Measurements from ENCODE around the gene SYT2.

The SYT2 gene

DNA sequence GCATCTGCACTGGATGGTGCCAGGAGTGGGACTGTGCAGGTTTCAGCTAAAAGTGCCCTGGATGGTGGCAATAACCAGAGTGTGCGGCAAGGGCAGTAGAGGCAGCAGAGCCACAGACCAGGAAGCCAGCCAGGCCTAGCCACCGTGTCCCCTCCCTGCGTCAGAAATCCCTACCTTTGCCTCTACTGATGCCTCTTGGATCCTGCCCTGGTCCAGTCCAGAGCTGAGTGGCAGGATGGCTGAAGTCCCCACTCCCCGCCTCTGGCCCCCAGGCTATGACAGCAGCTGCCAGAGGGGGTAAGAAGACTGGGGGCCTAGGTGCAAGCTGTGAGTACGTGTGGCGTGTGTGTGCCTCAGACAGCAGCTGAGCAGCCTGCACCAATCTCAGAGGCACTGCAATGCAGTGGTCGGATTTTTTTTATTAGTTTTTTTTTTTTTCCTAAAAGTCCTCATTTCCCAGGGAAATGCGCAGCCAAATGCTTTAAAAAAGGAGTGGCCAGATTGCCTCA is 51.9 kb downstream of the SYT2 start:
- Histone ChIP-seq H3K27ac (ENCODE audit: low read depth, low read length) (no peak overlapping the region), H3K4me3 (ENCODE audit: low read depth, low read length) (no peak overlapping the region), H3K4me1 (ENCODE audit: control insufficient read depth, insufficient read depth, low read length) (no peaks in the 10 kb centered on the region), H3K9ac (ENCODE audit: low read length) (no peak overlapping the region), H3K27me3 (ENCODE audit: control insufficient read depth, insufficient read depth, low read length) (peaks cover 18% of the 10 kb centered on the region; the same call in 1 of the 2 replicates), H3K36me3 (ENCODE audit: control insufficient read depth, insufficient read depth, low read length) (no peaks in the 10 kb centered on the region), H3K9me3 (ENCODE audit: control insufficient read depth, insufficient read depth, low read depth, low read length) (no peaks in the 10 kb centered on the region)

DNA sequence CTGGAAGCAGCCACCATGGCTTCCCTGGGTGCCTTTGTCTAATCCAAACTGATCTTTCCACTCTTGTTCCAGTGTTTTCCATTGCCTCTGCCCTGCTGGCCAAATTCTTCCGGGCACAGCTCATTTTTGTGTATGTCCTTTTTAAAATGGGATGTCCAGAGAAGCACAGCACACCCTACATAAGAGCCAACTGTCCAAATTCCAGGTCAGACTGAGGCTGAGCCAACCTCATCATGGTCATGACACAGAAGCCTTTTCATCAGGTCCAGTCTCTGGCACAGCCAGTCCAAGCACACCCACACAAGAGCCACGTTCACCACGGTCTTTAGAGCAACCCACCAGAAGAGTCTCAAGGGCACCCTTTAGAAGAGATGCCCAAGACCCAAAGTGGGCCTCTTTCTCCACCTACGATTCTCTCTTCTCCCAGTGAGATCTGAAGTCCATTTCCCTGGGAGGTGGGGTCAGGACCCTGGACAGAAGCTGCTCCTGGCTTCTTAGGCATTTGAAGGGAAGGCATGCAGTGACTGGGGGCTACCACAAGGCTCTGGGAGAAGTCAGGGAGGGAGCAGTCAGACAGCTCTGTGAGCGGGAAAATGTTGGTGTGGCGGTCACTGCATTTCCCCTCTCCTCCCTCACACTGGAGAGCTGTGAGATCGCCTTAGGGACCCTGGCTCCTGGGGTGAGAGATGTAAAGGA is 53.2 kb downstream of the SYT2 start:
- no peak overlapping the region for H3K9ac ChIP-seq (ENCODE audit: low read length)
- H3K27me3 ChIP-seq (ENCODE audit: control insufficient read depth, insufficient read depth, low read length), result peaks cover 14% of the 10 kb centered on the region; the same call in 1 of the 2 replicates
- H3K4me3 ChIP-seq (ENCODE audit: low read depth, low read length), result no peak overlapping the region
- H3K36me3 ChIP-seq (ENCODE audit: control insufficient read depth, insufficient read depth, low read length), result no peaks in the 10 kb centered on the region
- no peaks in the 10 kb centered on the region for H3K4me1 ChIP-seq (ENCODE audit: control insufficient read depth, insufficient read depth, low read length)
- no peaks in the 10 kb centered on the region for H3K9me3 ChIP-seq (ENCODE audit: control insufficient read depth, insufficient read depth, low read depth, low read length)
- H3K27ac ChIP-seq (ENCODE audit: low read depth, low read length), result no peak overlapping the region

DNA sequence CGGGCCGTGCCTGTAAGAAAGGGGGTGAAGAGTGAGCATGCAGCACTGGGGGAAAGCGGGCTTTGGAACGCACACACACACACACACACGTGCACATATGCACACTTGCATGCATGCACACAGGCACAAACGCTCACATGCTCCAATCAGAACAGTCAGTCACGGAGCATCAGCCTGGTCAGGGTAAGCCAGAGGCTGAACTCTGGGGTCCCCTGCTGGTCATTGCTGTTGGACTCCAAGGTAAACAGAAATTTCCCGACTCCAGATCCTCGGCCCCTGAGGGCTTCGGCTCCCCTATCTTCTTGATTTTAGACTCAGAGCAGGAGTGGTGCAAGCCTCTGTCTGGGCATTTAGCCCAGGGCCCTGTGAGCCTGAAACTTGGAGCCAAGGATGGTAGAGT is 54.2 kb downstream of the SYT2 start:
- Histone ChIP-seq H3K27ac (ENCODE audit: low read depth, low read length) (no peak overlapping the region), H3K9me3 (ENCODE audit: control insufficient read depth, insufficient read depth, low read depth, low read length) (no peaks in the 10 kb centered on the region), H3K4me3 (ENCODE audit: low read depth, low read length) (no peak overlapping the region), H3K27me3 (ENCODE audit: control insufficient read depth, insufficient read depth, low read length) (peaks cover 22% of the 10 kb centered on the region; the same call in 1 of the 2 replicates), H3K36me3 (ENCODE audit: control insufficient read depth, insufficient read depth, low read length) (no peaks in the 10 kb centered on the region), H3K9ac (ENCODE audit: low read length) (no peak overlapping the region), H3K4me1 (ENCODE audit: control insufficient read depth, insufficient read depth, low read length) (no peaks in the 10 kb centered on the region)

DNA sequence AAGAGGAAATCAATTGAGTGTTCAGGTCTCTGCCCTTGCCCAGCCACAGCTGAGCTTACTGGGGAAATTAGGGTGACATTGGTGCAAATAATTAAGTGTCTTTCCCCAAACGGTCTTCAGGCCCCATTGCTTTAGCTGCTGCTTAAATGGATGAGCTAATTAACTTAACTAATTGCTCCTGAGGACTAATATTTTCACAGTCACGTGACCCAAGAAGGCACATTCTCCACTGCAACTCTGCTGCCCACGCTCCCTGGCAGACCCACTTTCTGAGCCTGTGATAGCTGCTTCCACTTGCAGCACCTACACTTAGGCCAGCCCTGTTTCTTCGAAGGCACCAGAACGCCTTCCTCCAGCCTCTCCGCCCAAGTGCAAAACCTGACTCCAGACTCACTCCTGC is 56.2 kb downstream of the SYT2 start:
- H3K4me1 ChIP-seq (ENCODE audit: control insufficient read depth, insufficient read depth, low read length), result no peaks in the 10 kb centered on the region
- H3K4me3 ChIP-seq (ENCODE audit: low read depth, low read length), result no peak overlapping the region
- H3K27me3 ChIP-seq (ENCODE audit: control insufficient read depth, insufficient read depth, low read length), result peaks cover 29% of the 10 kb centered on the region; the same call in 1 of the 2 replicates
- H3K9ac ChIP-seq (ENCODE audit: low read length), result no peak overlapping the region
- no peaks in the 10 kb centered on the region for H3K9me3 ChIP-seq (ENCODE audit: control insufficient read depth, insufficient read depth, low read depth, low read length)
- H3K36me3 ChIP-seq (ENCODE audit: control insufficient read depth, insufficient read depth, low read length), result no peaks in the 10 kb centered on the region
- no peak overlapping the region for H3K27ac ChIP-seq (ENCODE audit: low read depth, low read length)

DNA sequence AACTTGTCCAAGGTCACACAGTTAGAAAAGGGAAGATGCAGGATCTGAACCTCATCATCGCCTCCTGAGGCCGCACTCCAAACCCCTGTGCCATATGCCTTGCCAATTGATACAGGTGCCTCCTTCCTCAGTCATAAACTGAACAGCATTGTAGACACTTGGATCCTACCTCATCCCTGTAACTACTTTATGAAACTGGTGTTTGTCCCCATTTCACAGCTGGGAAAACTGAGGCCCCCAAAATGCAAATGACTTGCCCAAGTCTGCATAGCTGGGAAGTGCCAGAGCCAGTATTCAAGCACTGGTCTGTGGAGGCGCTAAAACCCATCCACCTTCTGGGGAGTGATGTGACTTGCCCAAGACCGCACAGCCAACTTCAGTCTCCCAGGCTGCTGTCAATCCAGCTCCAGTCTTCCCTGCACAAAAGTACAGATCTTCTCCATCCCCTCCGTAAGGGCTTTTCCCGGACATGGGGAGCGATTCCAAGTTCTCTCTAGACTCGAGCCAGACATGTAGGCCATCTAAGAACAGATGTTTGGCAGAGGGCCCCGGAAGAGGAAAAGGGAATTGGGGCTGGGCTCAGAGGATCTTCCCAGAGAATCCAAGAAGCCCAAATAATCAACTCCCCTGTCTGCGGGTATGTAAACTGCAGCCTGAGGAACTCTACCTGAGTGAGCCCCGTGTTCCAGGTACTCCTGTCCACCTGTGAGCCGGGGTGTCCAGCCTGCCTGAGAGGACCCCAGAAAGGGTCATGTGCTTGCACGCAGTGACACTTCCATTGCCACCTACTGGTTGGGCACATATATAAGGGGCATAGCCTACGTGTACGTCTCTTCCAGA is 60.5 kb downstream of the SYT2 start:
- H3K9ac ChIP-seq (ENCODE audit: low read length), result no peak overlapping the region
- H3K9me3 ChIP-seq (ENCODE audit: control insufficient read depth, insufficient read depth, low read depth, low read length), result no peaks in the 10 kb centered on the region
- H3K36me3 ChIP-seq (ENCODE audit: control insufficient read depth, insufficient read depth, low read length), result no peaks in the 10 kb centered on the region
- H3K4me3 ChIP-seq (ENCODE audit: low read depth, low read length), result no peak overlapping the region
- H3K27ac ChIP-seq (ENCODE audit: low read depth, low read length), result no peak overlapping the region
- no peaks in the 10 kb centered on the region; the same call in 1 of the 2 replicates for H3K4me1 ChIP-seq (ENCODE audit: control insufficient read depth, insufficient read depth, low read length)
- peaks cover 66% of the 10 kb centered on the region for H3K27me3 ChIP-seq (ENCODE audit: control insufficient read depth, insufficient read depth, low read length)

- H3K27ac ChIP-seq (ENCODE audit: low read depth, low read length), result no peak overlapping the region
- H3K9ac ChIP-seq (ENCODE audit: low read length), result no peak overlapping the region
- H3K4me1 ChIP-seq (ENCODE audit: control insufficient read depth, insufficient read depth, low read length), result no peaks in the 10 kb centered on the region; the same call in 1 of the 2 replicates
- no peak overlapping the region for H3K4me3 ChIP-seq (ENCODE audit: low read depth, low read length)
- no peaks in the 10 kb centered on the region for H3K36me3 ChIP-seq (ENCODE audit: control insufficient read depth, insufficient read depth, low read length)
- H3K27me3 ChIP-seq (ENCODE audit: control insufficient read depth, insufficient read depth, low read length), result peaks cover 76% of the 10 kb centered on the region
- no peaks in the 10 kb centered on the region for H3K9me3 ChIP-seq (ENCODE audit: control insufficient read depth, insufficient read depth, low read depth, low read length)
These were observed 61.5 kb downstream of the SYT2 start for GRCh38 chr1:202648605-202649226.

GRCh38 chr1:202645097-202645476 is 65.2 kb downstream of the SYT2 start:
- H3K9ac ChIP-seq (ENCODE audit: low read length), result no peak overlapping the region
- peaks cover 90% of the 10 kb centered on the region for H3K27me3 ChIP-seq (ENCODE audit: control insufficient read depth, insufficient read depth, low read length)
- no peaks in the 10 kb centered on the region for H3K9me3 ChIP-seq (ENCODE audit: control insufficient read depth, insufficient read depth, low read depth, low read length)
- no peaks in the 10 kb centered on the region for H3K36me3 ChIP-seq (ENCODE audit: control insufficient read depth, insufficient read depth, low read length)
- no peak overlapping the region for H3K27ac ChIP-seq (ENCODE audit: low read depth, low read length)
- H3K4me1 ChIP-seq (ENCODE audit: control insufficient read depth, insufficient read depth, low read length), result no peaks in the 10 kb centered on the region; the same call in 1 of the 2 replicates
- peak overlapping the region; percentile 85; the same call in 1 of the 2 replicates for H3K4me3 ChIP-seq (ENCODE audit: low read depth, low read length)

DNA sequence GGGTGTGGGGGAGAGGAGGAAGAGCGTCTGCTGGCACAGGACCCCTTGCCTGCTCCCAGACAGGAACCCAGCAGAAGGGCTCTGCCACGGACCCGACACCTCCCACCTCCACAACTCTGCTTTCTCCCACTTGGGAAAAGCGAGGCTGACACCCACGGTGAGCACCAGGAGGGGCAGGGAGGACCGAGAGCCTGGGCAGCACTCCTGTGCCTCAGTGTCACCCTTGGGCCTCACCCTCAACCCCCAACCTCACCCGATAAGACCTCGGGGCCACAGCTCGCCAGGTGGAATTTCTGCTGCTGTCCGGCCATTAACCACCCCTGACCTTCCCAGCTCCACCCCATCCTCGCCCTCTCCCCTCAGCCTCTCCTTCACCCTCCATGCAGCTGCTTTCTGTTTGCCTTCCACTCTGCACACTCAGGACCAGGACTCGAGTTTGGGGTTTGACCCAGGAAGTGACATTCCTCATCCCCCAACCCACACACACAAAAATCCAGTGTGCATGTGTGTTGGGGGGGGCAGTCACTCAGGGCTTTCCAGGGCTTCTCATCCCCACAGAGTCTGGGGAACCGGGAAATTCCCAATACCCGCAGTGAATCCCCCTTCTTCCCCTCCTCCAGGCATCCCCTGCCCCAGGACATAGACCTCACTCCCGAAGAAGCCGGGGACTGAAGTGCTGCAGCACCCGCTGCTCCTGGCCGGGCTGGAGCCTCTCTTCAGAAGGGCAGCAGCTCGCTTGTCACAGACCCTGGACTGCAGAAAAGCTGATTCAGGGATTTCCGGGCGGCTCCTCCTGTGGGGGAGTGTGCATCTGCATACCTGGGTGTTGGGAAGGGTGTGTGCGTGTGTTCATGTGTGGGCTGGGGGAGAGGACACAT is 65.8 kb downstream of the SYT2 start:
- Histone ChIP-seq H3K9me3 (ENCODE audit: control insufficient read depth, insufficient read depth, low read depth, low read length) (no peaks in the 10 kb centered on the region), H3K4me3 (ENCODE audit: low read depth, low read length) (peak overlapping the region; percentile 85), H3K27ac (ENCODE audit: low read depth, low read length) (no peak overlapping the region), H3K27me3 (ENCODE audit: control insufficient read depth, insufficient read depth, low read length) (peaks cover 89% of the 10 kb centered on the region), H3K9ac (ENCODE audit: low read length) (peak overlapping the region; percentile 26), H3K4me1 (ENCODE audit: control insufficient read depth, insufficient read depth, low read length) (peaks cover under 1% of the 10 kb centered on the region; the same call in 1 of the 2 replicates), H3K36me3 (ENCODE audit: control insufficient read depth, insufficient read depth, low read length) (no peaks in the 10 kb centered on the region)

- H3K4me1 ChIP-seq (ENCODE audit: control insufficient read depth, insufficient read depth, low read length), result peaks cover 9% of the 10 kb centered on the region
- H3K9ac ChIP-seq (ENCODE audit: low read length), result peak overlapping the region; percentile 35
- H3K36me3 ChIP-seq (ENCODE audit: control insufficient read depth, insufficient read depth, low read length), result no peaks in the 10 kb centered on the region
- H3K4me3 ChIP-seq (ENCODE audit: low read depth, low read length), result peak overlapping the region; percentile 85
- H3K27ac ChIP-seq (ENCODE audit: low read depth, low read length), result no peak overlapping the region
- H3K27me3 ChIP-seq (ENCODE audit: control insufficient read depth, insufficient read depth, low read length), result peaks cover 87% of the 10 kb centered on the region
- no peaks in the 10 kb centered on the region for H3K9me3 ChIP-seq (ENCODE audit: control insufficient read depth, insufficient read depth, low read depth, low read length)
These were observed 66.6 kb downstream of the SYT2 start for GRCh38 chr1:202643397-202644218.

Measured in HUES6 (cell line).